SH-SY5Y (cell line): ENCODE results near the gene B3GALT4.

Source experiments
- GATA2 ChIP-seq: IDR thresholded peaks from 2 replicates; pipeline ENCODE4 v1.6.1; 2011; ENCODE audit warnings: mild to moderate bottlenecking, low read depth, low read length
- GATA3 ChIP-seq: IDR thresholded peaks from 2 replicates; pipeline ENCODE4 v1.6.1; 2011; ENCODE audit warnings: low read depth, mild to moderate bottlenecking, low read length, moderate library complexity

Gene B3GALT4

DNA sequence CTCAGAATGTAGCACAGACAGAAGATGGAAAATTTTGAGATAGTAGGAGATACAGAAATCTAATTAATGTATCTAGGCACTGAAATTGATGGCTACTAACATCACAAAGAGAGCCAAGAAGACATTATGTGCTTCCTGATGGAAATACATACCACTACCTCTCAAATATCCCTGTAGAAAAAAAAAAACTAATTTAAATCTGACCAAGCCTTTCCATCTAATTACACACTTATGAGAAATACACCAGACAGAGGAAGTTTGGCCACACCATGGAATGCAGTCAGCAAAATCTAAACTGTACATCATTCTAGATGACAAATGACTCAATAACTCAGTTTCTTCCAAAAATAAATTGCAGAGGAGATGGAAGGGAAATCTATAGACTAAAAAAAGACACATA, 24.2 kb upstream of the B3GALT4 start:
- TF ChIP-seq GATA2 (no peak), GATA3 (no peak)

DNA sequence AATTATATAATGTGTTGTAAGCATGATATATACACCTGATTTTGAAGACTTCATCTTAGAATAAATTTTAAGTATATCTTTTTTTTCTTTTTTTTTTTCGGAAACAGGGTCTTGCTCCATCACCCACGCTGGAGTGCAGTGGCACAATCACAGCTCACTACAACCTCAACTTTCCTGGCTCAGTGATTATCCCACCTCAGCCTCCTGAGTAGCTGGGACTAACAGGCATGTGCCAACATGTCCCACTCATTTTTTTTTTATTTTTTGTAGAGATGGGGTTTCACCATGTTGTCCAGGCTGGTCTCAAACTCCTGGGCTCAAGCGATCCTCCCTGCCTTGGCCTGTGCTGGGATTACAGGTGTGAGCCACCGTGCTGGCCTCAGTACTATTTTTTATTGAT, 22.3 kb upstream of the B3GALT4 start:
- TF ChIP-seq GATA3 = no peak

DNA sequence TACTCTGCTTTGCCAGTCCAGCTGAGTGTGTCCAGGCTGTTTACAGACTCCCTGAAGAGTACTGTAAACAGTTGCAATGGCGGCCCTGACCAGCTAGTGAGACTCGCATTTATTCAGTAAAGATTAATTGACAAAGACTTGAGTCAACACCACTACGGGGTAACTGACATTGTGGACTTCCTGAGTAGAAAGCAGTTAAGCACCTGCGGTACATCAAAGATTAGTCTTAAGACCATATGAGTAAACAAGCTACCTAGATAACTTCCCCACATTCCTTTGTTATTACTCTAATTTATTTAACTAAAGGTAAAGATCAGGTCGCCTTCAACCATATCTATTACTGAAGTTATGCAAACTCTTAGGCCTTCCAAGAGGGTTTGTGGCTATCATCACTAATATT, 17.9 kb upstream of the B3GALT4 start:
- no peak for TF ChIP-seq GATA3
- no peak for TF ChIP-seq GATA2

DNA sequence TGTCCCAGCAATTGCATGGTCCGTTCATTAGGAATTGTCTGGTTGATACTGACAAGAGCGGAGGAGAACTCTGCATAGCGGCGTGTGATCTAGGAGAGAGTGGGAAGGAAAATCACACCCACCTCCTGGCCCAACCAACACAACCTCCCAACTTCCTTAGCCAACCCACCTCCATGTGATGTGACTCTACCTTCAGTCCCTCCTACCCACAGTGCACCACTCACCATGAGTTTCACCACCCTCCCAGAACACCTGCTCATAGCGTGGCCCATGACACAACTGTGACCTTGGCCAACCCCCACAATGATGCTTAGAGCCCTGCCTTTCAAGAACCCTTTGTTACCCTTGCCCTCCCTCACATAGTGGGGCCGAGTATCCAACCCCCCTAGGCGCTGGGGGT, 12.9 kb upstream of the B3GALT4 start:
- TF ChIP-seq GATA2 (no peak), GATA3 (no peak)

DNA sequence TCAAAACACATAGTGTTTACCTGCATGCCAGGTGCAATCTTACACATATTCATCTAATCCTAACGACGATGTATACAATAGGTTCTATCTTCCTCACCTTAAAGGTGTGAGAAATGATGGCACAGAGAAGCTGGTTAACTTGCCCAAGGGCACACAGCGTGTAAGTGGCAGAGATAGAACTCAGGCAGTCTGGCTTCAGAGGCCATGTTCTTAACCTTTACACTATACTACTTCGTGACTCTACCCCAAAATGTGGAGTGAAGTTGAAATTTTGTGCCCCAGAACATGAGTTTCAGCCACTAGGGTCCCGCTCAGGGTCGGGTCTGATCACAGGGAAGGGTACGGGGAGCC, 5.8 kb upstream of the B3GALT4 start:
- TF ChIP-seq GATA2 = no peak
- no peak for TF ChIP-seq GATA3

GRCh38 chr6:33271468-33272274, 5.3 kb upstream of the B3GALT4 start, which contains the start of the genes RPS18 and VPS52:
Gene RPS18, plus strand, starts transcription at chr6:33272075. Its CDS starts 45 bp downstream, at chr6:33272120.
Gene VPS52, minus strand, starts transcription at chr6:33271876. Its CDS starts 201 bp downstream, at chr6:33271675.
- 0 out of 2 replicates have a peak, but pooled peaks have one; percentile 4 for TF ChIP-seq GATA2
- no peak for TF ChIP-seq GATA3

GRCh38 chr6:33272275-33273128, 4.4 kb upstream of the B3GALT4 start:
- TF ChIP-seq GATA2 (no peak), GATA3 (no peak)

GRCh38 chr6:33273129-33273923, 3.6 kb upstream of the B3GALT4 start:
- TF ChIP-seq GATA2 (no peak), GATA3 (no peak)

GRCh38 chr6:33273924-33274902, 2.7 kb upstream of the B3GALT4 start:
- TF ChIP-seq GATA3 = no peak
- no peak for TF ChIP-seq GATA2

- TF ChIP-seq GATA3 (no peak), GATA2 (no peak)
These were observed 401 bp upstream of the B3GALT4 start for GRCh38 chr6:33276581-33276863.

DNA sequence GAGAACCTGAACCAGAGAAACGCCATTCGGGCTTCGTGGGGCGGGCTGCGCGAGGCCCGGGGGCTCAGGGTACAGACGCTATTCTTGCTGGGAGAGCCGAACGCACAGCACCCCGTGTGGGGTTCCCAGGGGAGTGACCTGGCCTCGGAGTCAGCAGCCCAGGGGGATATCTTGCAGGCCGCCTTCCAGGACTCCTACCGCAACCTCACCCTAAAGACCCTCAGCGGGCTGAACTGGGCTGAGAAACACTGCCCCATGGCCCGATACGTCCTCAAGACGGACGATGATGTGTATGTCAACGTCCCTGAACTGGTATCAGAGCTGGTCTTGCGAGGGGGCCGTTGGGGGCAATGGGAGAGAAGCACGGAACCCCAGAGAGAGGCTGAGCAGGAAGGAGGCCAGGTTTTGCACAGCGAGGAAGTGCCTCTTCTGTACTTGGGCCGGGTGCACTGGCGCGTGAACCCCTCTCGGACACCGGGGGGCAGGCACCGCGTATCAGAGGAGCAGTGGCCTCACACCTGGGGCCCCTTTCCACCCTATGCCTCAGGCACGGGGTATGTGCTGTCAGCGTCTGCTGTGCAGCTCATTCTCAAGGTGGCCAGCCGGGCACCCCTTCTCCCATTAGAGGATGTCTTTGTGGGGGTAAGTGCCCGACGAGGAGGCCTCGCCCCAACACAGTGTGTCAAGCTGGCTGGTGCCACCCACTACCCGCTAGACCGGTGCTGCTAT, 904 bp downstream of the B3GALT4 start:
- TF ChIP-seq GATA3 (no peak), GATA2 (no peak)

DNA sequence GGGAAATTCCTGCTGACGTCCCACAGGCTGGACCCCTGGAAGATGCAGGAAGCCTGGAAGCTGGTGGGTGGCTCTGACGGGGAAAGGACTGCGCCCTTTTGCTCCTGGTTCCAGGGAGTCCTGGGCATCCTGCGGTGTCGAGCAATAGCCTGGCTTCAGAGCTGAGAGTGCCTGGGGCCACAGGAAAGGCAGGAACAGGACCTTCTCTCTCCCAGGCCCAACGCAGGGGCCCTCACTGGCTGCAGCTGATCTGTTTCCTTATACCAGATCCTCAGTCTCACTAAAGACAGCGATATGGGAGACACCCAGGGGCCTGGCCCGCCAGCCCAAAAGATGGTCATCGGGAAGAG, 1.4 kb downstream of the B3GALT4 start:
- TF ChIP-seq GATA3 = no peak
- TF ChIP-seq GATA2 = no peak

DNA sequence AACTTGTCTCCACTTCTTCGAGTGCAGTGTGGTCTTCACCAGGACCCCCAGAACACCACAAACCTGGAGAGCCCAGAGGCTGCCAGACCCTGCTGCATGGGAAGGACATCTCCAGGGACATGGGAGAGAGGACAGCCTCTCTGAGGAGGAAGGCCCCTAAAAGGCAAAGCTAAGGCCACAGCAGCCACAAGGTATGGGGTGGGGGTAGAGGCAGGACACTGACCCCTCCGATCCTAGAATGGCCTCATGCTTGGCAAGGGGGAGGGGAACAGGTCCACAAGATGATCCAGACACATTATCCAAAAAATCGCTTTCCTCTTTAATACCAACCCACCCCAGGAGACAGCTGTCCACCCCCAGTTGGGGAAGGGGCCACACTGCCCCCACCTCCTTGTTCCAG, 1.9 kb downstream of the B3GALT4 start:
- TF ChIP-seq GATA2 (no peak), GATA3 (no peak)
